ENCODE measurements around the gene TFCP2L1.

GRCh38 chr2:121266543-121267106 is 18.4 kb downstream of the TFCP2L1 start:
- TF ChIP-seq CTCF (IDR thresholded peaks at IDR 0.05; ENCODE audit: low read depth, low read length, missing input control) (no peak), REST (IDR thresholded peaks at IDR 0.05) (no peak), EGR1 (IDR thresholded peaks at IDR 0.05; ENCODE audit: low read depth in 2 of 2) (no peak), YY1 (IDR thresholded peaks at IDR 0.05) (no peak), RAD21 (IDR thresholded peaks at IDR 0.05) (no peak), FOXA2 (IDR thresholded peaks at IDR 0.05) (no peak), ATF3 (IDR thresholded peaks at IDR 0.05) (no peak), TAF1 (conservative IDR thresholded peaks at IDR 0.05) (no peak)

All from liver (tissue), 3 donors.